Activated T-cell treated with anti-CD3 and anti-CD28 coated beads, Interleukin-2, amount 50 U/mL, for 4 hours (primary cell): ENCODE measurements around the gene SHANK2. TPM values are rescaled to one million over a fixed set of nuclear protein-coding genes. Genes with fewer than 3 reads are reported as not detected.
"Not testable (repeated sequence)": the region's sequence is repeated elsewhere in the genome, so short reads cannot be mapped to it uniquely, and the experiment has no call there.

Experiments
- ATAC-seq, 2 donors: fragments of 200-7000 bp; cut with Tn5 transposase; one replicate each; pipeline ENCODE4 v1.10.0; 2021
- DNase-seq: peaks from one replicate; pipeline ENCODE4 v3.0.0-alpha.2; 2020
- H3K27me3 Mint-ChIP-seq: one replicate; pipeline ENCODE4 v1.8.0; 2021; ENCODE audit warnings: low read depth, mixed read lengths
- H3K36me3 Mint-ChIP-seq: one replicate; pipeline ENCODE4 v1.8.0; 2022; ENCODE audit warnings: mixed read lengths; ENCODE audit not compliant: insufficient read depth
- H3K4me1 Mint-ChIP-seq: one replicate; pipeline ENCODE4 v1.8.0; 2021; ENCODE audit warnings: low read depth, mixed read lengths
- H3K4me3 Mint-ChIP-seq: one replicate; pipeline ENCODE4 v1.8.0; 2021; ENCODE audit warnings: mild to moderate bottlenecking, moderate library complexity, mixed read lengths
- H3K9me3 Mint-ChIP-seq: one replicate; pipeline ENCODE4 v1.8.0; 2021; ENCODE audit warnings: mixed read lengths
- total RNA-seq, 3 donors: library from RNA; stranded (reverse); gene quantifications; one replicate each; pipeline ENCODE4 v1.2.1, GENCODE V29; 2021

The SHANK2 gene
- total RNA-seq, 3 donors from 2014 or later: 0.11 to 0.48 (median 0.38) TPM

DNA sequence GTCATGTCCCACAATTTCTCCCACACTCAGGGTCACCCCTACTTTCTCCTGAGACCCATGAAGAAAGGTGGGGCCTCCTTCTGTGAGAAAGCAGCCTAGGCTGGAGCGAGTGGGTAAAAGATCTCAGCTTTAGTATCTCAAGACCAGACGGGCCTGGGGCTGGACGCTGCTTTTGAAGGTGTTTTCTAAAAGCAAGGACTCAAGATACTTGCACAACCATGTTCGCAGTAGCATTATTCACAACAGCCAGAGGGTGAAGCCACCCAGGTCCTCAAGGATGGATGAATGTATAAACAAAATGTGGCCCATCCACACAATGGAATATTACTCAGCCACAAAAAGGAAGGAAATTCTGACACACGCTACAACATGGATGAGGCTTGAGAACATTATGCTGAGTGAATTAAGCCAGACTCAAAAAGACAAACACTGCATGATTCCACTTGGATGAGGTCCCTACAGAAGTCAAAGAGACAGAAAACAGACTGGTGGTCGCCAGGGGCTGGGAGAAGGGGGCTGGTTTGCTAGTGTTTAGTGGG, 10.6 kb downstream of the SHANK2 start:
- Mint-ChIP-seq H3K4me3 (no peak overlapping the region), H3K27me3 (peaks cover 20% of the 10 kb centered on the region), H3K9me3 (no peaks in the 10 kb centered on the region), H3K36me3 (no peaks in the 10 kb centered on the region), H3K4me1 (no peaks in the 10 kb centered on the region)
- ATAC-seq: no peak
- DNase-seq: no peak

DNA sequence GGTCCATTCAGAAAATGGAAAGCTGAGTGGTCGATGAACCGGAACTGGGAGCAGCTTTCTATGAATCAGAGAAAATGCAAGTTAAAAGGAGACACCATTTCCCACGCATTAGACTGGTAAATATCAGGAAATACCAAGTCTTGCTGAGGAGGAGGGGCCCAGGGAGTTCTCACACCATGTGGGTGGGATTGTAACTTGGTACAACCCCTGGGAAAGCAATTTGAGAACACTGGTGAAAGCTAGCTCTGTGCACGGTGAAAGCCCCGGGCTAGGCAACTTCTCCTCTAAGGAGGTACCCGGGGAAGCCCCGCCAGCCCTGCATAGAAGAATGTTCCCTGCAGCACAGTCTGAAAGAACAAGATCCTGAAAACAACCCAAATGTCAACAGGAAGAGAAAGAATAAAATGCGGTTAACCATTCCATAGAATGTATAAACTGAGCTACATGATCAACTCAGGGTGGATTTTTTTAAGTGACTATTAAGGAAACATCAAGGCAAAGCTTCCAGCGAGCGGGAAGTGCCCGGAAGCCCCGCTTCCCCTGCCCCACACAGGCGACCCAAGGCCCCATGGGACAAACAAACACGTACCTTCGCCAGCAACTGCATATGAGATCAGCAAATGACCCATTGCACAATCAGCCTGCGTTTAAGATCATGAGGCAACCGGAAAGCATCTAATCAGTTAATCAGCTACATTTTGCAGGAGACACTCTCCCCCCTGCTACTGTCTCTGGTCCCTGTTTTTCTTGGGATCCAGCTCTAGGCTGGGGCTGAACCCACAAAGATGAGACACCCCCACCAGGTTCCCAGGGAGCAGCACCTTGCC, 11.3 kb downstream of the SHANK2 start:
- DNase-seq: no peak
- no peak for ATAC-seq
- H3K9me3 Mint-ChIP-seq: no peaks in the 10 kb centered on the region

DNA sequence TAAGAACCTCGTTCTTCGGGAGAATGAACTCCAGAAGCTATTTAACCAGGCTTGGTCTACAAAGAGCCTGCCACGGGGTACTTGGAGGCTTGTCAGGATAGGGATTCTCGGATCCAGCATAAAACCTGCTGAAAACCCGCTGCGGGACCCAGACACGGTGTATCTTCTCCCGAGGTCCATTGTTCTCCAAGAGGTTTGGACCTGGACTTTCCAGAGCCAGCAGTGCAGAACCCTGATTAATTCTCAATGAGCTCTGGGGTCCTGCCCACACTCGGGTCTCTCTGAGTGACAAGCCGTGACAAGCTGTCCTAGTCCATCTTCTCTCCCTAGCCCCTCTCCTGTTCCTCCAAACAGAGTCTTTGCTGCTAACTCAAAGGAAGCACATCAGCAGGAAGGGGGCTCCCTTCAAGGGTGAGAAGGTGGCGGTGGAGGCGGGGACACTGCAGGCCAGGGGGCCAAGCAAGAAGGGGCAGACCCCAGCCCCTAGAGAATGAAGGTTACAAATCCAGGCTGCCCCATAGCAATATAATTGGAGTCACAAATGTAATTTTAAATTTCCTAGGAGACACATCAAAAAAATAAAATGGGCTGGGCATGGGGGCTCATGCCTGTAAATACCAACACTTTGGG, 12.2 kb downstream of the SHANK2 start:
- DNase-seq (no peak), ATAC-seq (no peak)
- H3K9me3 Mint-ChIP-seq: no peaks in the 10 kb centered on the region
- no peaks in the 10 kb centered on the region for H3K36me3 Mint-ChIP-seq
- H3K4me1 Mint-ChIP-seq: no peaks in the 10 kb centered on the region
- no peak overlapping the region for H3K4me3 Mint-ChIP-seq
- H3K27me3 Mint-ChIP-seq: peaks cover 17% of the 10 kb centered on the region

More for the DNA sequence above, 11.3 kb downstream of the SHANK2 start:
- Mint-ChIP-seq H3K27me3 (peaks cover 20% of the 10 kb centered on the region), H3K4me1 (no peaks in the 10 kb centered on the region), H3K36me3 (no peaks in the 10 kb centered on the region), H3K4me3 (no peak overlapping the region)

DNA sequence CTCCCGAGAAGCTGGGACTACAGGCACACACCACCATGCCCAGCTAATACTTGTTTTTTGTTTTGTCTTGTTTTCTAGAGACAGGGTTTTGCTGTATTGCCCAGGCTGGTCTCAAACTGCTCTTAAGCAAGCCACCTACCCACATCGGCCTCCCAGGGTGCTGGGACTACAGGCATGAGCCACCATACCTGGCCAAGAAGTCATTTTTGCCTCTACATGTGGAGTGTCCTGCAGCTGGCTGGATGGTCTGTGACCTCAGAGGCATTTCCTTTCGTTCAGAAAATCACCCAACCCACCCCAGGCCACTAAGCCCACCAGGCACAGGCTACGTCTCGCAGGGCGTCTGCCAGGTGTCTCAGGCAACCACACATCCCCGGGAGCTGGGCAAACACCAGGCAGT, 12.8 kb downstream of the SHANK2 start:
- H3K27me3 Mint-ChIP-seq: peaks cover 20% of the 10 kb centered on the region
- no peaks in the 10 kb centered on the region for H3K36me3 Mint-ChIP-seq
- no peaks in the 10 kb centered on the region for H3K9me3 Mint-ChIP-seq
- DNase-seq (no peak), ATAC-seq (no peak)
- H3K4me3 Mint-ChIP-seq: no peak overlapping the region
- H3K4me1 Mint-ChIP-seq: no peaks in the 10 kb centered on the region

DNA sequence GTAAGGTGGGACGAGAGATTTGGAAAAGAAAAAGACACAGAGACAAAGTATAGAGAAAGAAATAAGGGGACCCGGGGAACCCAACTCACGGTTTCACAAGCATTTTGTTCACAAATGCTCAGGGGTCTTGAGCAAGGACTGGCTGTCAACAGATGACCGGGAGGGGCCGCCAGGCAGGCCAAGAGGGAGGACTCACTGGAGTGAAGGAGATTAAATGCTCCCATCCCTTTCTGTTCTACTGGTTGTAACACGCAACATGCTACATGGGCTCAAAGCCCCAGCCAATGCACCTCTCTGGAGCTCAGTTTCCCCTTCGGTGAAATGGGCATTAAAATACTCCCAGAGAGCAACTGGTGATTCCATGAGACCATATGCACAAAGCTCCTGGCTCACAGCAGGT, 13.4 kb downstream of the SHANK2 start:
- DNase-seq (no peak), ATAC-seq (no peak)
- H3K4me3 Mint-ChIP-seq: no peak overlapping the region
- H3K36me3 Mint-ChIP-seq: no peaks in the 10 kb centered on the region
- H3K4me1 Mint-ChIP-seq: no peaks in the 10 kb centered on the region
- H3K9me3 Mint-ChIP-seq: no peaks in the 10 kb centered on the region
- H3K27me3 Mint-ChIP-seq: peaks cover 22% of the 10 kb centered on the region

DNA sequence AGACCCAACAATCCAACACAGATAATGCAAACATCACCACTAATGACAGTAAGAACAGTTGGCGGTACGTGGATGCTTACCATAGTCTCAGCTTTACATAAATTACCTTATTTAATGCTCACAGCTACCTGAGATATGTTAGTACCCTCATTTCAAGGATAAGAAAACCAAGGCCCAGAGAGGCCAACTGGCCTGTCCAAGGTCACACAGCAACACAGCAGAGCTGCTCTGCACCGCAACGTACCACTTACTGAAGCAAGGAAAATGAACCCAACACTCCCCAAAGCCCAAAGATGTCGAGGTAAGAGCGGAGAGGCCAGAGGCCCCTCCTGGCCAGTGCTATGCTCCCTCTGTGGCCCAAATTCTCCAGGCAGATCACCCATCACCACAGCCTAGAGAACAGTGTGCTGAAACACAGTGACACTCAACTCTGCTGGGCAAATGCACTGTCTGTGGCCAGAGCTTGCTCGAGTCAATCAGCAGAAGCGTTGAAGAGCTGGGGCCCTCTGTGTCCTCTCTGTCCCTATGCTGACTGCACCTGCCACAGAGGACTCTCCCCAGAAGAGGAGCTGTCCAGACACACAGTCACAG, 14.0 kb downstream of the SHANK2 start:
- ATAC-seq (no peak), DNase-seq (no peak)
- Mint-ChIP-seq H3K36me3 (no peaks in the 10 kb centered on the region), H3K9me3 (no peaks in the 10 kb centered on the region), H3K27me3 (peaks cover 22% of the 10 kb centered on the region), H3K4me3 (no peak overlapping the region), H3K4me1 (no peaks in the 10 kb centered on the region)

DNA sequence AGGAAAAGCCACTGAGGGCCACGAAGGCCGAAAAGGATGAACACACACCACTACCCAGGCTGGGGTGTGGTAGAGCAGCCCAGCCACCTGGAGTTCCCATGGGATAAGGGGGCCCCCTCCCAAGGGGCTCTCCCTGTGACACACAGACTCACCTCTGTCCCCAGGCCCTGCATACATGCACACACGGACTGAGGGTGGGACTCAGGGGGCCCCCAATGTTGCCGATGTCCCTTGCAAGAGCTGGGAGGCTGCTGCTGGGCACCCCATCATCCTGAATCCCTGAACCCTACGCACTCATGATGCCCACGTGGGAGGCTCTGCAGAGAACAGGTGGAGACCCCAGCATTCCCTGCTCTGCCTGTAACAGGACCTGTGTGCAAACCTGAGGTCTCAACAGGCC, 14.5 kb downstream of the SHANK2 start:
- no peak for DNase-seq
- Mint-ChIP-seq H3K36me3 (no peaks in the 10 kb centered on the region), H3K9me3 (no peaks in the 10 kb centered on the region), H3K27me3 (peaks cover 22% of the 10 kb centered on the region), H3K4me3 (no peak overlapping the region), H3K4me1 (no peaks in the 10 kb centered on the region)
- no peak for ATAC-seq

DNA sequence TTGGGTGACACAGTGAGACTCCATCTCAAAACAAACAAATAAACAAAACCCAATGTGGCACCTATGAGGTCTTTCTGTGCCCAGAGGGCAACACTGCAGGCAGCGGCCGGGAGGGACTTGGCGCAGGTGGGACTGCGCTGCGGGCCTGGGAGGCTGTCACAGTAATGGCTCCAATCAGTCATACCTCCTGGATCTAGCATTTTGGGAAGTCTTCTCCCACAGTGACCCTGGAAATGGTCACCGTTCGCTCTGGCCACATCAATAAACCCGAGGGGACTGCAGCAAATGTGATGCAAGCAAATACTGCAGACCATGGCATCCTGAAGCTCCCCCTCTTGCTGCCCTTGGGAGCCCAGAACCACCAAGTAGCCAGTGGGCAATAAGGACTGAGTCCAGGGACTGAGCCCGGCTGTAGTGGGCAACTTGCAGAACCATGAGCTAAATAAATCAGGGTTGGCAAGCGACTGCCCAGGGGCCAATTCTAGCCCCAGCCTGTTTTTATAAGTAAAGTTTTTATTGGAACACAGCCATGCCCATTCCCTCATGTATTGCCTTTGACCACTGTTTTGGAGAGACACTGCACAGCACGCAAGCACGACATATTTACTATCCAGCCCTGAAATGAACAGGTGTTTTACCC, 15.4 kb downstream of the SHANK2 start:
- Mint-ChIP-seq H3K4me3 (no peak overlapping the region), H3K4me1 (no peaks in the 10 kb centered on the region), H3K27me3 (peaks cover 20% of the 10 kb centered on the region), H3K9me3 (no peaks in the 10 kb centered on the region), H3K36me3 (no peaks in the 10 kb centered on the region)
- ATAC-seq (no peak), DNase-seq (no peak)

DNA sequence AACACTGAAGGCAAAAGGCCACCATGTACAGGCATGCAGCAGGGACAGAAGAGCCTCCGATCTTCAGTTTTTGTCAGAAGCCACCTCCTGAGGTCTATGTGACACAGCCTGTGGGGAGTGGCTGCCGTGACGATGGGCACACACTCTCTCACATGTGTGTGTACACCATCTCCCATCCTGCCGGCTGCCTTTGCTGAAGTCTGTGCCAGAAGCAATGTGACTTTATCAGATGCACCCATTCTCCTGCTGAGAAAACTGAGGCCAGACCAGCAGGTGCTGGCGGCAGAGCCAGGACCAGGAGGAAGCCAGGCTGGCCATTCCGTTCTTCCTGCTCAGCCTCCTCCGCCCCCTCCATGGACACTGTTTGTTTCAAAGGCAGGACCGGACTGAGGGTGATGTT, 16.7 kb downstream of the SHANK2 start:
- DNase-seq (no peak), ATAC-seq (no peak)
- Mint-ChIP-seq H3K9me3 (no peaks in the 10 kb centered on the region), H3K4me3 (no peak overlapping the region), H3K4me1 (no peaks in the 10 kb centered on the region), H3K27me3 (peaks cover 15% of the 10 kb centered on the region), H3K36me3 (no peaks in the 10 kb centered on the region)

DNA sequence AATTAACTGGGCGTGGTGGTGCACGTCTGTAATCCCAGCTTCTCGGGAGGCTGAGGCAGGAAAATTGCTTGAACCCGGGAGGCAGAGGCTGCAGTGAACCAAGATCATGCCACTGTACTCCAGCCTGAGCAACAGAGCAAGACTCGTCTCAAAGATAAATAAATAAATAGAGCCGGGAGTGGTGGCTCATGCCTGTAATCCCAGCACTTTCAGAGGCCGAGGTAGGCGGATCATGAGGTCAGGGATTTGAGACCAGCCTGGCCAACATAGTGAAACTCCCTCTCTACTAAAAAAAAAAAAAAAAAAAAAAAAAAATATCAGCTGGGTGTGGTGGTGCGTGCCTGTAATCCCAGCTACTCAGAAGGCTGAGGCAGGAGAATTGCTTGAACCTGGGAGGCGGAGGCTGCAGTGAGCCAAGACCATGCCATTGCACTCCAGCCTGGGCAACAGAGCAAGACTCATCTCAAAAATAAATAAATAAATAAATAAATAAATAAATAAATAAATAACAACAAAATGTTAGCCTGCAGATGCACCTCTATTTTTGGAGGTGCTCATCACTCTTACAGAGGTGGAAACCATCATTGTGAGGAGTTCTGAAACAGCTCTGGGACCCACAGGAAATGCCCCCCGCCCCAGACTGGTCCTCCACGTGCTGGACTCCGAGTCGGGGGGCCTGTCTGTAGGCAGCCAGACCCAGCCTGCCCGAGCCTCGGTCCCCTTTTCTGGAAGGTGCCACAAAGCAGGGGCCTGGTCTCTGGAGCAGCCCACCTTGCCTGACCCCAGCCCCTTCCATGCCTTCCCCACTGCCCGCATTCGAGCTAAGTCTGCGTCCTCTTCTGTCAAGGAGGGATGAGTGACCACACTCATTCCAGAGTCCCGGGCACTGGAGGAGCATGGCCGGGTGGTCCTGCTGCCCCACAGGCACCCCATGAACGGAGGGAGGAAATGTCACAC, 18.2 kb downstream of the SHANK2 start:
- H3K4me1 Mint-ChIP-seq, H3K9me3 Mint-ChIP-seq, H3K4me3 Mint-ChIP-seq, DNase-seq, H3K36me3 Mint-ChIP-seq, ATAC-seq: not testable (repeated sequence)
- peaks cover 12% of the 10 kb centered on the region for H3K27me3 Mint-ChIP-seq

DNA sequence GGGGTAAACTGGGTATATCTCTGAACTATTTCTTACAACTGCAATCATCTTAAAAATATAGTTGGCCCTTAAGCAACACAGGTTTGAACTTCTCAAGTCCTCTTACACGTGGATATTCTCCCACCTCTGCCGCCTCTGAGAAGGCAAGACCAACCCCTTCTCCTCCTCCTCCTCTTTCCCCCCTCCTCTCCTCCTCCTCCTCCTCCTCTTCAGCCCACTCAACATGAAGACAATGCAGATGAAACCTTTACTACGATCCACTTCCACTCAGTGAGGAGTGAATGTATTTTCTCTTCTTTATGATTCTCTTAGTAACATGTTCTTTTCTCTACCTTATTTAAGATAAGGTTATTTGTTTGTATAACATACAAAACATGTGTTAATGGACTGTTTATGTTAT, 20.0 kb downstream of the SHANK2 start:
- peaks cover 7% of the 10 kb centered on the region for H3K9me3 Mint-ChIP-seq
- no peak overlapping the region for H3K4me3 Mint-ChIP-seq
- H3K36me3 Mint-ChIP-seq: no peaks in the 10 kb centered on the region
- H3K4me1 Mint-ChIP-seq: no peaks in the 10 kb centered on the region
- peaks cover 10% of the 10 kb centered on the region for H3K27me3 Mint-ChIP-seq
- DNase-seq (no peak), ATAC-seq (no peak)

DNA sequence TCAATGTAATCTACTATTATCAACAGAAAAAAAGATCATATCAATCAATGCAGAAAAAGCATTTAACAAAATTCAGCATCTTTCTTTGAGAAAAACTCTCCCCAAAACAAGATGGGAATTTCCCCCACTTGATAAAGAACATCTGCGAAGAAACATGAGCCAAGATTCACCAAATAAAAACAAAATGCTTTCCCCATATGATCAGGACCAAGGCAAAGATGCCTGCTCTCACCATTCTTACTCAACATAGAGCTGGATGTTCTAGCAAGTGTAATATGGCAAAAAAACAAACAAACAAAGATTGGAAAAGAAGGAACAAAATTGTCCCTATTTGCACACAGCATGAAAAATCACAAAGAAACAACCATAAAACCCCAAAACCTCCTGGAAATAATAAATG, 23.4 kb downstream of the SHANK2 start:
- H3K4me3 Mint-ChIP-seq: no peak overlapping the region
- ATAC-seq: no peak

DNA sequence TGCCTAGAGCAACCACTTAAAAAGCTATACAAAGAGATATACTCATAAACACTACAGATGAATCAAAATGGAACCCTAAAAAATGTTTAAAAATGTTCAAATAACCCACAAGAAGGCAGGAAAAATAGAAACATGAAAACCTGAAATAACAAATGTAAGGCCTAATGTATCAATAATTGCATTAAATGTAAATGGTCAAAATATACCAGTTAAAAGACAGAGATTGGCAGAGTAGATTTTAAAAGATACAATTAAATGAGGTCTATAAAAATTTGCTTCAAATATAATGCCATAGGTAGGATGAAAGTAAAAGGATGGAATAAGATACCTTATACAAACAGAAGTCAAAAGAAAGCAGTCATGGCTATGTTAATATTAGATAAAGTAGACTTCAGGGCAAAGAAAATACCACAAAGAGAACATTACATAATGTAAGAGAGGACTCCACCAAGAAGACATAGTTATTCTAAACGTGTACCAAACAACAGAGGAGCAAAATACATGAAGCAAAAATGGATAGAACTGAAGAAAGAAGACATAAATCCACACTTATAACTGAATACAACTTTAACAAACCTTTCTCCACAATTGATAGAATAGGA, 25.2 kb downstream of the SHANK2 start:
- Mint-ChIP-seq H3K4me3 (no peak overlapping the region), H3K9me3 (peaks cover 22% of the 10 kb centered on the region), H3K27me3 (peaks cover 9% of the 10 kb centered on the region), H3K4me1 (no peaks in the 10 kb centered on the region), H3K36me3 (no peaks in the 10 kb centered on the region)
- DNase-seq: no peak
- no peak for ATAC-seq

More for the DNA sequence above, 23.4 kb downstream of the SHANK2 start:
- Mint-ChIP-seq H3K4me1 (no peaks in the 10 kb centered on the region), H3K9me3 (peaks cover 22% of the 10 kb centered on the region), H3K36me3 (no peaks in the 10 kb centered on the region), H3K27me3 (peaks cover 5% of the 10 kb centered on the region)
- DNase-seq: no peak
